CD4-positive, alpha-beta T cell treated with Interleukin-15 for 1 hour (primary cell): ENCODE data around the gene KCNIP2.
"Not testable (repeated sequence)": the region's sequence is repeated elsewhere in the genome, so short reads cannot be mapped to it uniquely, and the experiment has no call there.

ENCODE experiments used
- DNase-seq: peaks from one replicate; pipeline ENCODE4 v3.0.0-alpha.2; 2020

The KCNIP2 gene

DNA sequence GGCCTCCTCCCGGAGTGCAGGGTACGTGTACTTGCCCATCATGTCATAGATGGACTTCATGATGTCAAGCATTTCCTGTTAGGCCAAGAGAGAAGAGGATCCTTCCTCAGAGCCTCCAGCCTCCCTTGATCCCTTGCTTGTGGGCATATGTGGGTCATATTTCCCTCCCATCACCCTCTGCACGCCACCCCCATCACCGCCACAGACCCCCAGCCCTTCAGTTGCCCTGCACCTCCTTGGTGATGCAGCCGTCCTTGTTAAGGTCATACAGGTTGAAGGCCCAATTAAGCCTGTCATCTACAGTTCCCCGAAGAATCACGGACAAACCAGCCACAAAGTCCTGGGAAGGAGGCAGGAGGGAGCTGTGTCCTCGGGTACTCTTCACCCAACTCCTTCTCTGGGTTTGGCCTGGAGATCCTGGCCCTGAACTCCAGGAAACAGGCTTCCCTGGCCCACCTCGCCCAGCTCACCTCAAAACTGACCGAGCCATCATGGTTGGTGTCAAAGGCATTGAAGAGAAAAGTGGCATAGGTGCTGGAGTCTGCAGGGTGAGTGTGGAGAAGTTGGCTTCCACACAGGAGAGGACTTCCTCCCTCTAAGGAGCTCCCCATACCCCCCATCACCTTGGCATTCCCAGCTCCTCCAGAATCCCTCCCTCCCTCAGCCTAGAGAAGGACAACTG, 15.5 kb downstream of the KCNIP2 start:
- no peak for DNase-seq

DNA sequence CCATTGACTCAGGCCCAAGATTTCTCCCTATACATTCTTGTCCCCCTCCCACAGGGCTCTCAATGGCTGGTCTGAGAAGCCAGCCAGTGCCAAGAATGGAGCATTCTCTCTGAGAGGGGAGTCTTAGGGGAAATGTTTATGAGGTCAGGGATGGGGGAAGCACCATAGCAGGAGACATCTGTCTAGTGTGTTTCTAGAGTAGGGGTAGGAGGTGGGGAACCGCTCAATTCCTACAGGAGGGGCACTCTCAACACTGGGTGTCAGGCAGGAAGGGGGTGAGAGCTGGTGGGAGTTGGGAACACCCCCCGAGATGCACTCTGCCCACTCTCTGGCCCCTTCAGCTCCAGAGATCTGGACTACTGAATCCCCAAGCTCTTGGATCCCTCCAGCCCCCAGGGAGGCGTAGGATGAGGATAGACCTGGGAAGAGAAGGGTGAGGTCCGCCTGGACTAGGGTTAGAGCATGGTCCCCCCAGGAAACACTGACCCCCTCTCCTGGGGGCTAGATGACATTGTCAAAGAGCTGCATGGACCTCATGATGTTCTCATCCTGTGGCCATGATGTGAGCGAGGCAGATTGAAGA, 16.7 kb downstream of the KCNIP2 start:
- DNase-seq = no peak

DNA sequence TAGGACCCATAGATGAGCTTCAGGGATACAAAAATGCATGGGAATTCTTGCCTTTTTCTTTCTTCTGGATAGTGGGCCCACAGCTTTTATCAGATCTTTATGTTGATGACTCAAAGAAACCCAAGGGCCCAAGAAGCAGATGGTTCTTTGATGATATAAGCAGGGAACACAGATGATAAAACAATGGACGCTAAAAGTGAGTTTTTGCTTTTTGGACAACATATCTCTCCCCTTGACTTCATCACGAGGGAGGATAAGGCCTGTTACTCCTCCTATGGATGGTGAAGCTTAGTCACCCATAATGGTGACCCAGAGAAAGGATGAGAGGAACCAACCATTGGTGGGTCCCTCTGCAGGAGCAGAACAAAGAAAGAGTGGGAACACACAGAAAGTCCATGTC, 18.9 kb downstream of the KCNIP2 start:
- DNase-seq = no peak

DNA sequence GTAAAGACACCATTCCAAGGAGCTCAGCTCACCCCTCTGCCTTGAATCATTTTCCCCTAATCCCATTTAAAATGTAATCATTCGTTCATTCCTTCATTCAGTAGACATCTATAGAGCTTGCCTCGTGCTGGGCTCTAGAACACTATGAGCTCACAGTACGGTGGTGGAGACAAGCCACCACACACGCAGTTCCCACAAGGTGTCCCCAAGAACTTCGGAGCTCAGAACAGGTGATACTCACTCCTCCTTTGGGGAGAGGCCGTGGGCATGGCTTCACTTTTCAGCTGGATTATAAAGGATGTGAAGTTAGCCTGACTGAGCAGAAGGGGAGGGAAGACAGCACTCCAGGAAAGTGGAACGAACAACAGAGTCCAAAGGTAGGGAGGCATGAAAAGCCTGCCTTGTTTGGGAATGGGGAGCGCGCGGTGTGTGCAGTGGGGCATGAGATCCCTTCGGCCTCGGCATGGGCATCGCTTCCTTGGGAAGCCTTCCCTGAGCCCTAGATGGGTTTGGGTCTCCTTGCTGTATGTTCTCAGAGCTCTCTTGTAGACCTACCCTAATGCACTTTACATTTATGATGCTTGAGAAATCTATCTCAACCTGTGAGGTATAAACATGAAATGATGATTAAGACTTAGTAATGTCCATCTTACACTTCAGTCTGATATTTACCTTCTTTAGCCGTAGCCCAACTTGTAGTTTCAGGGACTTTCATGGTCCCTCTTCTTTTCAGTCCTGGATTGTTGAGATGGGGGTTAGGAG, 24.5 kb downstream of the KCNIP2 start:
- DNase-seq = no peak

DNA sequence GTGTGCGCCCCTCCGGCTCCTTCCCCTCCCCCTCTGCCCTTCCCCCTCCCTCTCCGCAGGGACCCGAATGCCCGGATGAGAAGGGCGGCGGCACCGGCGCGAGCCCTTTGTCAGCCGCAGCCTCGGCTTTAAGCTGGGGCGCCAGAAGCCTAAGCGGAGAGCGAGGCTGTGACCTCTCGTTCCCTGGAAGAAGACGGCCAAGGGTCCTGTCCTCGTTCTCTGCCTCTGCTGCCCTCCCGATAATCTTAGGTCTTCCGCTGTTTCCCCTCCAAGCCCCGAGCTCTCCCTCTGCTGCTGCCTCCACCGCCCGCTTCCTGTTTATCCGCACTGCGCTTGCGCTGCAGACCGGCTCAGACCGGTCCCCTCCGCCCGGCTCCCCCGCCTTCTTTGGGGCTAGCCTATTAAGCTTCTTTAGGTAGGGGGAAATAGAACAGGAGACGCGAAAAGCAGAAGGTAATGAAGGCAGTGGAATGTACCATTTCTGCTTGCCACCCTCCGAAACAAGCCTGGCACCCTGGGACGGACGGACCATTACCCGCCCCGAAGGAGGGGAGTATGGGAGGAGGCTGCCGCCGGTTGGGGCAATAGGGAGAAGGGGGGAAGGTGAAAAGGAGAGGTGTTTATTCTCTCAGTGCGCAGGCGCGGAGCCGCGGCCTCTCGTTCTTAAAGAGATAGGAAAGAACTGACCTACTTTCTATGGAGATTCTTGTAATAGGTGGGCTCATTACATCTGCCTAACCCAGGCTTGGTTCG, 25.3 kb downstream of the KCNIP2 start, which contains the start of gene OGA:
Gene OGA (minus strand): TSS at position 326 of the 753 bp plus-strand sequence. CDS start 422 bp downstream, outside the sequence.
- DNase-seq = peak; percentile 100

DNA sequence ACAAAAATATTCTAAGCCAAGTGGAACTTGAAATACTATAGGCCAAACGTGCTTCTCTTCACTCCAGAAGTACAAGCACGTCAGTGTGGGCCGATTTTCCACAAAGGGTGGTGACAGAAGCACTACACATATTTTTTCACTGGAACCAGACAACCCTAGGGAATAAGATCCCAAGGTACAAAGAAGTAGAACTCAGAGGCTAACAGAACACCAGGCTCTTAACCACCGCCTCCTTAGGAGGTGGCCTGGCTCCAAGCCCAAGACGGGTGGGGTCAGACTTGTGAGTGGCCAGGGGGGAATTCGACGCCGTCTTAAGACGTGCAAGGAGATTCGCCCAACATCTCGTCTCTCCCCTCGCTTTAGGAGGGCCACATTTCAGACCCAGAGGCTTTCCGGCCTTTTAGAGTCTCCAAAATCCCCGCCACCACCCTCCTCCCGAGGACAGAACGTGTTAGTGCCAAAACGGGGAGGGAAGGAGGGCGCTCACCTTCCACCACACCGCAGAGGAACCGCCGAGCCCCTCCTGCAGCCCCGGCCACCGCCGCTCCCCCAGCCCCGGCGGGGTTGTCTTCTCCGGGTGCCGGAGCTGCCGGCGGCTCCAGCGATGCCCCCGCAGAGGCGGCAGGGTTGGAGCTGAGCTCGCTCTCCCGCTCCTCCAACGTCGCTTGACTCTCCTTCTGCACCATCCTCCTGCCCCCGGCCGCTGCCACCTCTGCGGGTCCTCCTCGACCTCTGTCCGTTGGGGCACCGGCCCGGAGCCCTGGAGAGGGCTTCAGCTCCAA, 26.1 kb downstream of the KCNIP2 start:
- no peak for DNase-seq

DNA sequence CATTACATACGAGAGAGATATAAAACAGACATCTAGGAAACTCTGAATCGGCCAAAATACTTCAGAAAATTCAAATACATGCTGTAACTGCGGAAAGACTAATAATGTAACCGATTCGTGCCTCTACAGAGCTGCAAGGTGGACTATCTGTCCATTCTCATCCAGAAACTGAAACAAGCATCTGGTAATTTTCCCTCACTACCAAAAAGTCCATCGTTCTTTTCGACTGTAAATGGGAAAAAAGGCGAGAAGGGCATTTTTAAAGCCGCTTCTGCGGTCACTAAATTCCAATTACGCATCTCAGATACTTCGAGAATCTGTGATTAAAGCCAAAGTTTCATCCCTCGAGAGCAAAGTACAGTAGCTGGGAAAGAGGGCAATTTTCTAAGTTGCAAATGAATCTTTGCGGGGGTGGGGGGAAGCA, 26.7 kb downstream of the KCNIP2 start:
- DNase-seq = no peak

DNA sequence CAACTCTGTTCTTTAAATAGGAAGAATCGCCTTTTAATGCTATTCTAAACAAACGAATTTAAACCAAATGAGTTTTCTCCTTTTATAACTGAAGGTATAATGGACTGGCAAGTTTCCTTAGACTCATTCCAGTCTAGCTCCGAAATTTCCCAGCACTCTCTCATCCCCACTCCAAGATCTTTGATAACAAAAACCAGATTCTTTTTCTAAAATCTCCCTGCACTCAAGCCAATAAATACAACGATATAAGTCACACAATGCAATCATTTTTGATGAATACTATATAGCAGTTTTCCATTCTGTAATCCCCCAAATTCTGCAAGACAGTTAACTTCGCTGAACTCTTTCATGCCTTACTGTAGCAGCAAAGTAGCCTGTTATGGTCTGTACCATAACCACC, 27.2 kb downstream of the KCNIP2 start:
- DNase-seq = no peak

DNA sequence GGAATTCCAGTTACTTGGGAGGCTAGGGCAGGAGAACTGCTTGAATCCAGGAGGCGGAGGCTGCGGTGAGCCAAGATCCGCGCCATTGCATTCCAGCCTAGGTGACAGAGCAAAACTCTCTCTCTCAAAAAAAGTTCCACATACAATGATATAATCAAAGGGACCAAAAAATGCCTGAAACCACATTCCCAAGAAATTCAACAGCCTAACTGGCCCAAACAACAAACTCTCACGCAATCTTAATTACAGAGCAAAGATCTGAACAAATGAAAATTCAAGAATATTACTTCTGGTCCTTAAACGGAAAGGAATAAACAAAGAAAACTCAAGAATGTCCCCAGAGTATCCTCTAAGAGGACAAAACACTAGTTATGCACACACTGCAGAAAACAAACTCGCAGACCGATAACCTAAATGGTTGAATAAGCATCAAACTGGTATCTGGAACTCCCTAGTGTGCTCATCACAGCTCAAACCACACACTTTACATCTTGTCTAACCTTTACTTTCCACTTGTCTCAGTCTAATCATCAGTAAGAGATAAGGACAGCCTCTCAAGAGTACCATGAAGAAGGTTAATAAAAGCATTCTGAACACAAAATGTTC, 29.0 kb downstream of the KCNIP2 start:
- DNase-seq = no peak

DNA sequence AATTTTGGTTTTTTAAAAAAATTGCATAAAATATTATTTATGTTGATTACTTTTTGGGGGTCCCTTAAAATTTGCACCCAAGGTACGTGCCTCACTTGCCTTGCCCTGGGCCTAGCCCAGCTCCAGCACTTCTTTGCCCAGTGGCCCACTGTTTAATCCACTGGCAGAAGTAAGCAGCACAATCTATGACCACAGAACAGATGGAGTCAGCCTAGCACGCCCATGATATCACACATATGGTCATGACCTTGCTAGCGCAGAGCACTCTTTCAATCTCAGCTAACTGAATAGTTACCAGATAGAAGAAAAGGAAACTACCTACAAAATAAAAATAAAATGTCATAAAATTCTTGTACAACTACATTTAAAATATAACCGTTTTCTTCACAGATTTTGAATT, 31.0 kb downstream of the KCNIP2 start:
- DNase-seq = no peak

DNA sequence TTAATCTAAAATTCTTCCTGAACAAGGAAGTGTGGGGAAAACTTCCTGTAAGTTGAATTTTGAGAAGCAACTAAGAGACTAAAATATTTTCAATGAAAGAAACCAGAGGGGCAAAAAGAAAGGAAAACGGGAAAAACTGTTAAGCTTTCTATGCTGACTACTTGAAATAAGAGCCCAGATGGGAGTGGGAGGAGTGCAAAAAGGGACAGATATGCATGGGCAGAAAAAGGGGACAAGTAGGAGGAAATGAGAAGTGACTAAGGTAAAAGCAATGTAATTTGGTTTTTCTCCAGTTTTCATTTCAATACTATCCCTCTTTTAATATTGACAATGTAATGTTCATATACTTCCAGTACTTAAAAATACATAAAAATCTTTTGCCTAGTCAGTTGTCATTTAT, 36.4 kb downstream of the KCNIP2 start:
- DNase-seq = no peak

DNA sequence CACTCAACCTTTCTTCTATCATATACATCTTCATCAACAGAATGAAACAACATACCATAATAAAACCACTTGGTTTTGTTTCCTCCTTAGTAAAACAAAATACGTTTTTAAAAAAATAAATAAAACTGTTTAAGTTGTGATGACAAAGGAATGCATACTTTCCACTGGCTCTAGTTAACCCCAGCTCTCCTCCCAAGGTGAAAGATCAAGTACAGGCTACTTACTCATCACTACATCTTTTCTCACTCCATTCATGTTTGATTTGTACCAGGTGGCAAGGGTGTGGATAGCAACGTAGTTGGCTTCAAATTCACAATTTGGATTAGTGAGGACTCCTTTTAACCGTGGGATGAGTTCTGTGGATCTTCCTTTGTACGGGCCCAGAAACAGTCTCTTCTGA, 40.1 kb downstream of the KCNIP2 start:
- no peak for DNase-seq

DNA sequence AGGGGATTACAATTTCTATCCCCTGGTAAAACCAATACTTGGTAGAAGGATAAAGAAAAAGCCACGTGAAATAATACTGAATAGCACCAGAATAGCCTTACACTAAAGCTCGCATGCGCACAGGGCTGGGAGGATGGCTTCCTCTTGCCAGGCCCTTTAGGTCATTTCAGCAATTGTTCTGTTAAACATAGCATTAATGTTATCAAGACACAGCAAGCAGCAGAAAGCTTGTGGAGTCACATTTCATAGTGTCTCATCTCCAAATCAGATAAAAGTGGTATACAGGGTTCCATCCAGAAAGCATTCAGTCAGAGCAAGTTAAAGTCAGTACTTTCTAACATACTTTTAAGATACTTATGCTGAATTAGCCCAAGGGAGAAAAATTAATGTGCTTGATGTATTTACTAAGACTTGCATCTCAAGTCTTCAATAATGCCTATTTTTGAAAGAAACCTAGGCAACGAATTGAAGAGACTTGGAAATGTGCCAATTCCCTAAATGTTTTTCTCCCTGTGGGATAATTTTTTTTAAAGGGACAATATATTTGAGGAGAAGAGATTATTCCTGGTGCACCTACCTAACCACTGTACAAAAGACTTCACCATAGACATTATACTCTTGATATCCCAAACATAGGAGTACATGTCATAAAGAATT, 46.1 kb downstream of the KCNIP2 start:
- DNase-seq = no peak

DNA sequence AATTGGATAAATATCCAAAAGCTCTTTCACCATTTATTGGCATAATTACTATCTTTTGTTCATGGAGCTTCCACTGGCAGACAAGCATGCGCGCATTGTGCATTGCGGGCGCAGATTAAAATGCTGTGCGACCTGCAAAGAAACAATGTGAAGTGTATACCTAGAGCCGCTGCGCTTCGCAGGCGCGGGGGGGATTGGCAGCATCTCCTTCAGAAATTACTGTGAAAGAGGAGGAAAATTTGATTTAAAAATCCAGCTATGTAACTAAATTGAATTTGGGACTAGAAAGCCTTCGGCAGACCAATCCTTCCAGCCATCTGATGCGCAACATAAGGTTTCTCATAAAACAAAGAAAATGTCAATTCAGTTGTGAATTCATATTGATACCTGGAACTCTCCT, 50.1 kb downstream of the KCNIP2 start:
- no peak for DNase-seq

DNA sequence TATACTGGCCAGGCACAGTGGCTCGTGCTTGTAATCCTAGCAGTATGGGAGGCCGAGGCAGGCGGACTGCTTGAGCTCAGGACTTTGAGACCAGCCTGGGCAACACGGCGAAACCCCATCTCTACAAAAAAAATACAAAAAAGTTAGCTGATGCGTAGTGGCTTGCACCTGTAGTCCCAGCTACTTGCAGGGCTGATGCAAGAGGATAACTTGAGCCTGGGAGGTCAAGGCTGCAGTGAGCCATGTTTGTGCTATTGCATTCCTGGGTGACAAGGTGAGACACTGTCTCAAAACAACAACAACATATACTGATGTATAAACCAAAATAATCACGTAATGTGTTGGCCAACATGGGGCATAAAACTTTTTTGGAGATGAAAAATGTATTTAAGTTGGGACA, 53.9 kb downstream of the KCNIP2 start:
- no peak for DNase-seq

DNA sequence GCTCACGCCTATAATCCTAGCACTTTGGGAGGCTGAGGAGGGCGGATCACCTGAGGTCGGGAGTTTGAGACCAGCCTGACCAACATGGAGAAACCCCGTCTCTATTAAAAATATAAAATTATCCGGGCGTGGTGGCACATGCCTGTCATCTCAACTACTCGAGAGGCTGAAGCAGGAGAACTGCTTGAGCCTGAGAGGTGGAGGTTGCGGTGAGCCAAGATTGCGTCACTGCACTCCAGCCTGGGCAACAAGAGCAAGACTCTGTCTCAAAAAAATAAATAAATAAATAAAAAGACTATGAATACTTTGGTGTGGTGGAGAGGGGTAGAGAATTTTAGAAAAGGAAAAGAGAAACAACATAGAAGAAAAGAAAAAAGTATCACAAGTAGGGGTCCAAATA, 54.4 kb downstream of the KCNIP2 start:
- DNase-seq = not testable (repeated sequence)

DNA sequence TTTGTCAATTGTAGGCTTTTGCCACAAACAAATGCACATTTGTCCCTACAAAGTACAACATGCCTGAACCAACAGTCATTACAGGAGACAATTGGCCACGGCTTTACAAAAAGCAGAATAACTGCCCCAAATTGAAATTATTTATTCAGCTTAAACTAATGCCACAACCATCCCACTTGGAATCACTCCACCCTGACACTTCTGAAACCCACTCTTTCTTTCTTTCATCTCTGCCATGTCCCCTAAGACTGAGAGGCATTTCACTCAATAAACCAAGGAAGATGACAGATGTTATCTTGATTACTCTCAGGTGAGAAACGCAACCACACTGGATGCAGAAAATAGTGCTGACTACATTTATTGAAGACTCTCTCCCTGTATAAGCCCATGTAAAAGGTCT, 57.8 kb downstream of the KCNIP2 start:
- no peak for DNase-seq

DNA sequence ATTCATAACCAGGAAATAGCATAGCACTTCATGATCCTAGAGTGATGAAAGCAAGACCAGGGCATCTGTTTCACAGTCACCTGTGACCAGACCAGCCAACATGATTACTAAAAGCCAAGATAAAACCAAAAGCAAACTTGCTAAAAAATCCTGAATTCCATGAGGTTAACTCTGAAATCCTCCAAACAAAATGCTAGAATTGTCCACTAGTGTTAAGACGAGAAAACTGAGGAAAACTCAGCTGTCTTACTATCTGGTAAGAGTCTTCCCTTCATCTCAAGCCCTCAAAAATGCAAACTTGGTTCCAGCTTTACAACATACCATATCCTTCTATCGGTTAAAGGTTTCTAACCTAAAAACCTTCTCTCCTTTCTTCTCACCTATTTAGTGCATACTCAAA, 59.0 kb downstream of the KCNIP2 start:
- no peak for DNase-seq

DNA sequence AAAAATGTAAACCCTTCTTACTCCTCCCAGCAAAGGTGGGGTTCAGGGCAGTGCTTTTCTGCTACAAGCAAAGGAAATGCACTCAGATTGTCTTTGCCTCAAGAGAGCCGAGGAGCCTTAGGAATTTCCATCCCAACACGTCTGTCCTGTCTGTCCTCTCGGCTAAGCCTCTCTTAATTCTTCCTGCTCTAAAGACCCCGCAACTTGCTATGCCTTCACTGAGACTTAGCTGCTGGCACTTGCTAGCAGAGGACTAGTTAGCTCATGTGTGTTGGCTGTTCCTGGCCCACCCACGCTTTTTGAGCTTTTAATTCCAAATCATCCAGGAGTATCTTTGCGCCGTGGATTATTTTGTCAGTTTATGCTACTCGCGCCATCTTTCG, 59.9 kb downstream of the KCNIP2 start:
- DNase-seq = no peak

DNA sequence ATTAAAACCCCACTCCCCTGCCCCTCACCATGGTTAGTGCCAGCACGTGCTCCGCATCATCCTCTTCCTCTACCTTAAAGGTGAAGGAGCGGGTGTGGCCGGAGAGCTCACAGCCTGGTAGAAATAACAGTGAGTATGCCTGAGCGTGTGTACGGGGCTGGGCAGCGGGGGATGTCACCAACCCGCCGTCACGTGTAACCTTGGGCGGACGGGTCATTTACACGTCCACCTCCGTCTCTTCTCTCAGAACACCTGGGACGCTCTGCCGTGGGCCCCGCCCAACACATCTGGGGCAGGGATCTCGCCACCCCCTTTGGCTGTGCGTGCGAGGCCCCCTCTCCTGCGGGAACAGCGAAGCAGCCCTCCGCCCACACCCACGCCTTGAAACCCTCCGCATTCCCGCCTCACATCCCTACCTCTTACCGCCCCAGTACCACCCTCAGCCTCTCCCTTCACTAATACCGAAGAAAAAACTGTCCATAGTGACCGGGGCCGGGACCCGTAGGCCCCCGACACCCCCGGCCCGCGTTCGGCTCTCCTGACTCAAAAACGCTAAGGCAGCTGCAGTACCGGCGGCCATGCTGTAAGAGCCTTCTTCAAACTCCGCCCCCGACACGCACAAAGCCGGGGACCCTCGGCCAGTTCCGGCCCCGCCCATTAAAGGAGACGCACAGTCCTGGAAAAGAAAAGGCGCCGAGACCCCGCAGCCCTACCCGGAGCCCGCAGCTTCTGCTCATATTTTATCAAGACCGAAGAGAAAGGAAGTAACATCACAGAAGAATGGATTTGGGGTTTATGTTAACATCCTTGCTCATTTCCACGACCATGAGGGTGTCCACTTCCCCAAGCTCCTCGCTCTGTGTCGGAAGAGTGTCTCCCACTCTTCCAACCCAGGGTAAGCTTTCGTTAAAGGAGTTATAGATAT, 60.5 kb downstream of the KCNIP2 start, which contains the start of gene NPM3:
Gene NPM3 (minus strand): TSS at position 636 of the 925 bp plus-strand sequence. CDS start 56 bp downstream, at position 580.
- peak; percentile 78 for DNase-seq
